NCI-H524 treated with DMSO at 0.1 percent for 48 hours (cell line): ENCODE measurements around the gene ZC3H12A.

ENCODE experiments used
- DNase-seq: peaks from one replicate; lab custom pipeline; 2025; lab: John Stamatoyannopoulos, UW

Gene ZC3H12A

DNA sequence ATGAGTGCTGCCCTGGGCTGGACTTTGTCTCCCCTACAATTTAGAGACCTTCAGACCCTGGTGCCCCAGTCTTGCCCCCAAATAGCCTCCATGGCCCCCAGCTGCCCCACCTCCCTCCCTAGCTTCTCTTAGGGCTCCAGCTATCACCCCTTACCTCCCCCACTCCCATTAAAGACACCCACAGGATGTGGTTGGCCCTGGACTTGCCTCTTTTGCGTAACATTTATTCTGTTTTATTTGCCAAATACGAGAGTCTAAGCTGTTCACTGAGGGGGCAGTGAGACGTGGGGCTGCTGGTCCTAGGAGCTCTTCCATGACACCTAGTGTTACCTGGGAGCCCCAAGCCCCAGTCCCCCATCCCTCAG is 4.5 kb downstream of the ZC3H12A start:
- no peak for DNase-seq

DNA sequence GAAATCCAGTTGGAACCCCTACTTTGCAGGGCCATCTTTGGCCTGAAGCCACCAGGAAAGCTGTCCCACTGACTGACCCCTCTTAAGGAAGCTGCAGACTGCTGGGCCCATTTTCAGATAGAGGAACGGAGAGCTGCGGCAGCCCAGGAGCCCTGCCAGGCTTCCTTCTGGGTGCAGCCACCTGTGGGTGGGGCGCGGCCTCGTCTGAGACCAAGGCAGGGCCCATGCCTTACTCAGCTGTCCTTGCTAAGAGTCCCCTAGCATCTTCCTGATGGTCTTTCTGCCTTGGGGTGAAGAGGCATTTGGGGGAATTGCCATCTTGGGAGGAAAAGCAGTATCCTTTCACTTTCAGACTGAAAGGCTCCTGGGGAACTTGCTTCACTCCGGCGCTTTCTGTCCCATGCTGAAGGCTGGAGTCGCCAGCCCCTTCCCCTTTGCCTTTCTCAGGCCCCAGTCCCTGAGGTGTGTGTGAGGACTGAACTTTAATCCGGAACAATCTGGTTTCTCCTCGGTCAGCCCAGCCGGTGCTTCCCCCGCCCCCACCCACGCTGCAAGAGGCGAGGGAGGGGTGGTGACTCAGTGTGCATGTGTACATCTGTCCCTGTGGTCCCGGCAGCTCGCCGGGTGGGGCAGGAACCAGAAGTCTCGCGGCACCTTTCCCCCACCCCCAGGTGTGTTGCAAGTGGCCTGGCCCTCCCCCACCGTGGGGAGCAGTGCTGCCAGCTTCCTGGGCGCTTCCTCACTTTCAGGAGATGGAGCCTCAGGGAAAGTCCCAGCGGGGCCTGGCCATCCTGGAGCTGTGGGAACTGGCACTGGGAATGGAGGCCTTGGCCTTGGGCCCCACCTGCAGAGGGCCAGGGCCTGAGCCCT is 5.1 kb downstream of the ZC3H12A start:
- no peak for DNase-seq

DNA sequence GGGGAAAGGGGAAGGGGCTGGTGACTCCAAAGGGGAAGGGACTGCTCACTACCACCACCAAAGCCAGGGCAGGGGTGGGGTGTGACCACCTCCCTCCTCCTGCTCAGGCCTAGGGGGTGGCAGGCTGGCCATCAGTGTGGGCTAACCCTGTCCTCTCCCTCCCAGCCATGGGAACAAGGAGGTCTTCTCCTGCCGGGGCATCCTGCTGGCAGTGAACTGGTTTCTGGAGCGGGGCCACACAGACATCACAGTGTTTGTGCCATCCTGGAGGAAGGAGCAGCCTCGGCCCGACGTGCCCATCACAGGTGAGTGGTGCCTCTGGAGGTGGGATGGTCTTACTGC is 5.7 kb downstream of the ZC3H12A start:
- no peak for DNase-seq

DNA sequence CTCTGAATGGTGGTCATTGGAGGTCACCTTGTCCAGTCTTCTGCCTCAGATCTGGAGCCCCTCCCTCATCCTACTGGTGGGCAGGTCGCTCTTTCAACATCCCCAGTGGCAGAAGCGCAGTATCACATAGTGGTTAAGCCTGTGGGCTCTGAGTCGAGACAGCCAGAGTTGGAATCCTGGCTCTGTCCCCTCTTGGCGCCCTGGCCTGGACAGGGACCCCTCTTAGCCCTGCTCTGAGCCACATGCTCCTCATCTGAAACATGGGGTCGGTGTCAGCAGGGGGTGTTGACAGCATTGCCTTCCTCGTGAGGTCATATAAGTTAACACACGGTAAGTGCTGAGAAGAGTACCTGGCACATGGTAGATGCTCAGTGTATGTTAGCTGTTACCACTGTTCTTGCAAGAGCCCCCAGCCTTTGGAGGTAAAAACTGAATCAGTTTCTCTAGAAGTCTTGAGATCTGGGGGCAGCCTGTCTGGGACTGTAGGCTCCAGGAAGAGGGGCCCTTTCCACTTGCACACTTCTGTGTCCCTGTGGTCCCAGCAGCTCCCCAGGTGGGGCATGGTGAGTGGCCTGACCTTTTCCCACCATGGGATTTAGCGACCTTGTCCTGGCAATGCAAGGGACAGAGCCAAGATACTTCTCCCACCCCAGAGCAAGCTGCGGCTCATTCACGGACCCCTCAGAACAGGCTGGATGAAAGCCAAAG is 6.4 kb downstream of the ZC3H12A start:
- no peak for DNase-seq

DNA sequence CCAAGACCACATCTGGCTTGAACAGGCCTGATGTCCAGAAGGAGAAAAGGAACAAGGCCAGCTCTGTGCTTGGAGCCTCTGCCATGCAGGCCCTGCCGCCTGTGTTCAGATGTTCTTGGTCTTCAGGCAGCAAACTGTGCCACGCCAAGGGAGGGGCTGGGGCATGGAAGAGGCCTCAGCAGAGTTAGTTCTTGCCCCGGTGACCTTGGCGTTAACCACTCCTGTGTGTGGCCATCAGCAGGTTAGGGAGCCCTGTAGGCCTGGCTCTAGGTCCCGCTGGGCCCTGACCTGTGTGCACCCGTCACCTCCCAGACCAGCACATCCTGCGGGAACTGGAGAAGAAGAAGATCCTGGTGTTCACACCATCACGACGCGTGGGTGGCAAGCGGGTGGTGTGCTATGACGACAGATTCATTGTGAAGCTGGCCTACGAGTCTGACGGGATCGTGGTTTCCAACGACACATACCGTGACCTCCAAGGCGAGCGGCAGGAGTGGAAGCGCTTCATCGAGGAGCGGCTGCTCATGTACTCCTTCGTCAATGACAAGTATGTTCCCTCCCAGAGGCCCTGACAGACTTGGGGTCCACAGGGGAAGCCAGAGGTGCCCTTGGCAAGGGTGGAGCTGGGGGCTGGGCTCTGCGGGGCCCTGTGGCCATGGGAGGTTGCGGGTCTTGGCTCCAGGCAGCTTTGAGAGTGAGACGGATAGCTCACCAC is 7.1 kb downstream of the ZC3H12A start:
- DNase-seq = no peak

DNA sequence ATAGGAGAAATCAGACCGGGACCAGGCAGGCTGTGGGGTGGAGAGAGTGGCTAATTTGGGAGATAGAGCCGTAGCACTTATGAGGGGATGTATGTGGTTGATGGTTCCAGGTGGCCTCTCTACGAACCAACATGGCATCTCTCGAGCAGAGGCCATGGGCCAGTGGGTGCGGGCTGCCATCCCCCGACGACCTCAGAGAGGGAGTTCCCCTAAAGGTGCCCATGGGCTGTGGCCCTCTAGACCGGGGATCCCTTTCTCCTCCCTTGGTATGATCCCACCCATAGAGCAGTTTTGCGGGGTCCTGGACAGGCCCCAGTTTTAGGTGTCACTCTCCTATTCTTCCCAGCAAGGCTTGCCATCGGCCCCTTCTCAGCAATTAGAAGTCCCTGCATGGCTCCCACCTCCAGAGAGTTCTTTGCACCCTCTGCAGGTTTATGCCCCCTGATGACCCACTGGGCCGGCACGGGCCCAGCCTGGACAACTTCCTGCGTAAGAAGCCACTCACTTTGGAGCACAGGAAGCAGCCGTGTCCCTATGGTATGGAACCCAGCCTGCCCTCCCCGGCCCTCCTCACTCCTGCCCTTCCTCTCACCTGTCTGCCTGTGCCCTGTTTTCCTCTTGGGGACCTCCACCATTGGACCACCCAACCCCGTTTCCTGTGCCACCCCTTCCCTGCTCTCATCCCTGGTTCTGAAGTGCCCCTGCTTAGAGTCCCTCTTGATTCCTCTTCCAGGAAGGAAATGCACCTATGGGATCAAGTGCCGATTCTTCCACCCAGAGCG is 7.8 kb downstream of the ZC3H12A start:
- no peak for DNase-seq

DNA sequence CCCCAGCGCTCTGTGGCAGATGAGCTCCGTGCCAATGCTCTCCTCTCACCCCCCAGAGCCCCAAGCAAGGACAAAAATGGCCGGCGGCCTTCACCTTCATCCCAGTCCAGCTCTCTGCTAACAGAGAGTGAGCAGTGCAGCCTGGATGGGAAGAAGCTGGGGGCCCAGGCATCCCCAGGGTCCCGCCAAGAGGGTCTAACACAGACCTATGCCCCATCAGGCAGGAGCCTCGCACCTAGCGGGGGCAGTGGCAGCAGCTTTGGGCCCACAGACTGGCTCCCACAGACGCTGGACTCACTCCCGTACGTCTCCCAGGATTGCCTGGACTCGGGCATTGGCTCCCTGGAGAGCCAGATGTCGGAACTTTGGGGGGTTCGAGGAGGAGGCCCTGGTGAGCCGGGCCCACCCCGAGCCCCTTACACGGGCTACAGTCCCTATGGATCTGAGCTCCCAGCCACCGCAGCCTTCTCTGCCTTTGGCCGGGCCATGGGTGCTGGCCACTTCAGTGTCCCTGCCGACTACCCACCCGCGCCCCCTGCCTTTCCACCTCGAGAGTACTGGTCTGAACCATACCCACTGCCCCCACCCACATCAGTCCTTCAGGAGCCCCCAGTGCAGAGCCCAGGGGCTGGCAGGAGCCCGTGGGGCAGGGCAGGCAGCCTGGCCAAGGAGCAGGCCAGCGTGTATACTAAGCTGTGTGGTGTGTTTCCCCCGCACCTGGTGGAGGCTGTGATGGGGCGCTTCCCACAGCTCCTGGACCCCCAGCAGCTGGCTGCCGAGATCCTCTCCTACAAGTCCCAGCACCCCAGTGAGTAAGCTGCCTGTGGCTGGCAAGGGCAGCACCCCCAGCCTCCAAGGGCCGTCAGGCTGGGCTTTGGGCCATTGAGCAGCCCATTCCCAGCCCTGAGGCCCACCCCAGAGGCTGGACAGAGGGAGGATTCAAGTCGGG is 8.7 kb downstream of the ZC3H12A start:
- DNase-seq = no peak

DNA sequence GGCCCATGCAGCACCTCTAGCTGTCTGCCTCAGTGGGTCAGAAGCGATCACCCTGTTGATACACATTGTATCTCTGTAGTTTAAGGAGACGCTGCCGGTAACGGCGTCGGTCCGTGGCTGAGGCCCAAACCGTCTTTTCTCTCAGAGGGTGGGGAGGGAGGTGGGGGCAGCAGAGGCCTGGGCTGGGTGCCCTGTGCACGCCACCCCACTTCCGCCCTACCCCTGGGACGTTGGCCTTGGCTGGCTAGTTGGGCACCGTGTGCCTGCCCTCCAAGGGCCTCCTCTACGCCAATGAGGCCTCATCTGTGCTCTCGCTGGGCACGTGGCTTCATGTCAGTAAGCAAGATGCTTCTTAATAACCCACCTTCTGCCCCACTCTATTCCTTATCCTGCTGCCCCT is 9.4 kb downstream of the ZC3H12A start:
- no peak for DNase-seq

DNA sequence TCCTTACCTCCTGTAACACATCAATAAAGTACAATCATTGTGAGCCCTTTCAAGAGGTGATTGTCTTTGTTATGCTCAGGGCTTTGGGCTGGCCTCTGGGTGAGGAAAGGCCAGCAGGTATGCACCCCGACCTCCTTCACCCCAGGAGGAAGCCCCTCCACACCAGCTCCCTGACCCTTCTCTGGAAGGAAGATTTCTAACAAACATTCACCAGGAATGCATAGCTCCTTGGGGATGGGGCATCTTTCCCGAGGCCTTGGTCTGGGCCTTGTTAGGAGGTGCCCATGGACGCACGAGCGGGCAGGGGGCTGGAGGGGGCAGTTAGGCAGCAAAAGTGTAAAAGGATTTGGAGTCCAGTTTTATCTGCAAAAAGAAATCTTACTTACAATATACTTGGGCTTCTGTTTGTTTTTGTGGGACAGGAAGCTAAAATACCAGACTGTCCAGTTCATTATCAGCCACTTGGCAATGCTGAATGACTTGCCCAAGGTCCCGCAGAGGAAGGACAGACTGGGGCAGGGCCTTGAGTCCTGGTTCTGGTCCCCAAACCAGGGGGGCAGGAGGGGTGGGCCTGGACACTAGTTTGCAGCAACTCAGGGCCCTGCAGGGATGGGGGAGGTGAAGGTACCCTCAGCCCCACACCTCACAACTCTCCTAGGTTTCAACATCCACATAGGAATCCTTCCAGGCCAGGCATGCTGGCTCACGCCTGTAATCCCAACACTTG is 10.1 kb downstream of the ZC3H12A start:
- DNase-seq = no peak

DNA sequence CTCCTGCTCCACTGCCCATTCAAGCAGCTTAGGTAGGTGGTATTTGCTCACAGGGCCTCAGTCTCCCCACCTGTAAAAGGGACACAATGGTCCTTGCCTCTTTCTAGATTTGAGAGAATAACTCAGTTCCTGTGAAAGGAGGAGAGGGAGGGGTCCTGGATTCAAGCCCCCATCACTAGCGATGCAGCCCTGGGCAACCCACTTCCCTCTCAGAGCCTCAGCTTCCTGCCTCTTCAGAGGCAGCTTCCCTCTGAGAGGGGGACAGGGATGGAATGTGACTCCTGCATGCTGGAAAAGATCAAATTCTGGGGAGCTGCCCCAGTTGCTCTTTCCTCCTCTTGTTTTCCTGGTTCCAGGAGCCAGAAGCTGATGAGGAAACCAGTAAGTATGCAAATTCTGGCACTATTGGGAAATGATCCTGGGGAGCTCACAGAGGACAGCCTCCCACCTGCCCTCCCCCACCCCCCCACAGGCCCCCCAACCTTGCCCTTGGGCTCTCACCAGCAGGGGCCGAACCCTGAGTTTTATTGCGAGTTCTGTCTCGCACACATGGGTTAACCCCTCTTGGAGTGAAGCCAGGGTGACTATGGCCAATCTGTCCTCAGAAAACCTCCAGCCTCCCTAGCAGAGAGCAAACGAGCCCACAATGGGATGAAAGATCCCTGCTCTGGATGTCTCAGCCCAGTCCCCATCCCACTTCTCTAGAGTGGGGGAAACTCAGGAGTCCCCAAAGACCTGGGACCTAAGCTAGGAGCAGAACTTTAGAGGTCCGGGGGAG is 11.7 kb downstream of the ZC3H12A start:
- no peak for DNase-seq

DNA sequence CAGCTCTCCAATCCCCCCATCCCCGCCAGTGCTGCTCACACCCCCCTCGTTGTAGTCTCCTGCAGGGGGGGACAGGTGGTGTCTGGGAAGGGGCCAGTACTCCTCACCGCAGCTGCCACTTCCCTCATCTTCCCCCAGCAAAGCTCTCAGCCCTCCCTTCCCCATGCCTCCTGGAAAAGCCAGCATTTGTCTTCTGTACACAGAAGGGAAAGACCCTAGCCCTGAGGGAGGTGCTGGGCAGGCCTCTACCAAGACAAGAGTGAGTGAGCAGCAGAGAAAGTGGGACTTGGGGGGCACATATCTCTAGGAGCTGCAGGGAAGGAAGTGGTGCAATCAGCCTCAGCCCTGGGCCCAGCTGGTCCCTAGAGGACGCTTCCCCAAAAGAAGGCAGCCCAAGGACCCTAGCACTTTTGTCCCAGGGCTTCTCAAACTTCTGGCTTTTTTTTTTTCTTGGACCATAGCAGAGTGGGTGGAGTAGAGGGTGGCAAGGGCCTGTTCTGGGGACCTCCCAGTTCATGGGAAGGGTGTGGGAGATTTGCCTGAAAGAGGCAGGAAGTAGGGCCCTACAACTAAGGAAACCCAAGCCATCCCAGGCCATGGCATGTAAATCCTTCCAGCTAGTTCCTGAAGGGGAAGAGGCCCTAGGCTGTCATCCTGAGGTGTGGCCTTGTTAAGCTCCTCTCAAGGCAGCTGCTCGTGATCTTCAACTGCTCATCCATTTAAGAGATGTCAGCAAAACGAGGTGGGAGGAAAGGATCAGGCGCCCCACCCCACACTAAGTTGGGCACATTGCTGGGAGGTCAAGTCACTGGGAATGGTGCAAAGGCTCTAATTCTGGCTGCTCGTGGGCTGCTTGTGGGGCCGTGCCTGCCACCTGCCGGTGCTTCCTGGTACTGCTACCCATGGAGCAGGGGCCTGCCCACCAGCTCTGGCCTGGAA is 12.6 kb downstream of the ZC3H12A start:
- peak; percentile 23 for DNase-seq

DNA sequence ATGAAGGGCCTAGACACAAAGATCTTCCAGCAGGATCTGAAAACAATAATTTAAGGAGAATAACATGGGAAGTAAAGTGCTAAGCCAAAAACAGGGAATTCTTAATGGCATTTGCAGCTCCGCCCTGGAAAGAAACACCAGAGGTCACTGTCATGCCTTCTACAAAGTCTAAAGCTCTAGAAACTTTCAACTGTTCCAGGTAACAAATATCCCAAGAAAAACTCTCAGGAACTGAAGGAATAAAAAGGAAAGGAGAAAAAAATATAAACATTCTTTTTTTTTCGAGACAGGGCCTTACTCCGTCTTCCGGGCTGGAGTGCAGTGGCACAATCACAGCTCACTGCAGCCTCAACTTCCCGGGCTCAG is 13.2 kb downstream of the ZC3H12A start:
- no peak for DNase-seq

DNA sequence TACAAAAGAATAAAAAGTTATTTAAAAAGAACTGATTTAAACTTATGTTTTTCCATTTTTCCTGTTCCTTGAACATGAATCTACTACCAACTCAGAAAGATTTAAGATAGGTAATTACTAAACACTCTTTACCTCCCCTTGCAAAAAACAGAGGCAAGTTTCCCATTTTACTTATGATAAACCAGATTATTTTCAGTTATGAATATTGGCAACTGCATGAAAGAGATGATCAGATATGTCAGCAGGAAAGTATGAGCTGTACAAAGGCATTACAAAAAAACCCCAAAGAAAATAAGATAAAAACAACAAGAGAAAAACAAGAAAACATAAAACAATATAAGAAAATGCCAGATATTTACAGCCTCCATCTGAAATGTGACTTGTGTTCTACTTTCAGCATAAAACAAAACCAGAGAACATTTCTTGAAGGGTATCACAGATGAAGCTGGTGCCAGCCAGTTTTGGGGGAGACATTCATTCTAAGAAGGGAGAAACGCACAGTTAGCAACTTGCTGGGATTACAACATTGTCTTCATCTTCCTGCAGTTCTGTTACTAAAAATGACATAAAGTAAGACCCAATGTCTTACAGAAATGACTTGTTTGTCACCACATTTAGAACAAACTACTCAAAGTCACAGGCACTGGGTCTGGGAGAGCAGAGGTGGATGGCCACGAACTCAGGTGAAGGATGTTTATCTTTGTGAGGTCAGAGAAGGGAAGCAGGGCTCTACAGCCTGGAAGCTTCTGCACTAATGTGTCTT is 19.1 kb downstream of the ZC3H12A start:
- no peak for DNase-seq

DNA sequence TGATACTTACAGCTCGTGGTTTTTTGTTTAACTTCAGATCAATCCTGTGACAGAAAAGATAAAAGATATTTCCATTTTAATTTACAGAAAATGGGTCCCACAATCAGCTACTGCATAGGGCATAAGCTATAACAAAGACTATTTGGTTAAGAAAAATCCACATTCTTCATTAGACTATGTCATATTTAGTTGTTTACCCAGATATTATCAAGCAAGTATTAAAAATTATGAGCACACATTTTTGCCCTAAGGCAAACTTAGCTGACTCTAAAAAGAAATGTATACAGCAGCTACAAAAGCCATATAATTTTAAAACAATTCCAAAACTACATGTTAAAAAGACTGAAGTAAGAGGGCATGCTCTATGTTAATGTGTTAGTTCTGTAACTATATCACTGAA is 21.5 kb downstream of the ZC3H12A start:
- no peak for DNase-seq

DNA sequence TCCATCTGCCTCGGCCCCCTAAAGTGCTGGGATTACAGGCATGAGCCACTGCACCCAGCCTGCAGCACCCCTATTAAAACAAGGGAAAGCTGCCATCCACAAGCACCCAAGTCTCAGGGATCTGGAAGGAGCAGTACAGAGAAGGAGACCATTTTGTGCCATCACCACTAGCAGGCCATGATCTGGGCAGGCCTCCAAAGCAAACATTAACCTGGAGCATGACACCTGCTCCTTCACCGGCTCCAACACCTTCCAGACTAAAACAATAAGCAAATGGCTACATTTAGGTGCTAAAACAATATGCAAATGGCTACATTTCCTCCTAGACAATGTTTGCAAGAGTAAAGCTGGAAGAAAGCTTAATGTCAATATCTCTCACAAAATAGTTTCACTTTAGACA is 23.5 kb downstream of the ZC3H12A start:
- DNase-seq = no peak

DNA sequence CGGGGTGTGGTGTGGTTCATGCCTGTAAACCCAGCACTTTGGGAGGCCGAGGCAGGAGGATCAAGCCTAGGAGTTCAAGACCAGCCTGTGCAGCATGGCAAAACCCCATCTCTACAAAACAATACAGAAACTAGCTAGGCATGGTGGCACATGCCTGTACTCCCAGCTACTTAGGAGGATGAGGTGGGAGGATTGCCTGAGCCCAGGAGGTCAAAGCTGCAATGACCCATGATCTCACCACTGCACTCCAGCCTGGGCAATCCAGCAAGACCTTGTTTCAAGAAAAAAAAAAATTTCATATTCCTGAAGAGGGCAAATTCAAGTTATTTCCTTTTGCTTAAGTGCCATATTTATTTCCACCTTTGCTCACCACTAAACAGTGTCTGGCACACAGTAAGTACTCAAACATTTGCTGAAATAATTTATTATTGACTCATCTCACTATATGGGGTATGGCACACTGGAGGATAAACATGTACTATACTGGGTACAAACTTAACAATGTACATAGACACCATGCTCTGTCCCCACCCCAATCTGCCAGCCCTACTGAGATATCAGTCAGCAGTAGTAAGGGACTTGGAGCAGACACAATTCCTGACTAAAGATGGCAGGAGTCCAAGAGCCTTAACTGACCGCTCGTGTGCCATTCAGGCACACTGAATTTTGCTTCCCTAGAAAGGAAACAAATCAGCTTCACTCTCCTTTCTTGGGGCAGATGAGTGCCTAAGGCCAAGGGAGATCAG is 24.7 kb downstream of the ZC3H12A start:
- no peak for DNase-seq

DNA sequence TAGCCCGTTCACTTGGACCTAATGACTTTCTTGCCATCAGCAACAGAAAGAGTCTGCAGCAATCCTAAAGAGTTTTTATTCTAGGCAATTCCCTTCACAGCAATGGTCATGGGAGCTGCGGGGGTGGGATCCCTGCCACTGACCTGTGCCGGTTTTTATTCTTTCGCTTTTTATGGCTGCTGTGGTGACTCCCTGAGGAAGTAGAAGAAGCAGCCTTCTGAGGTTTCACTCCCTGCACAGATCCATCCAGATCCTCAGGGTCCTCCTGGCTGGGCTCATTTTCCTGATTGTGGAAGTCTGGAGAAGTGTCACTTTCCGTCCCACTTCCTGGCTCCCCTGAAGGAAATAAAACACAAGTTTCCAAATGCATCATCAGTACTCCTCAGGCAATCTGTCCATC is 27.3 kb downstream of the ZC3H12A start:
- no peak for DNase-seq
